BJ (cell line): Measurements from ENCODE around the gene ARL15. TPM values are rescaled to one million over a fixed set of nuclear protein-coding genes. Genes with fewer than 3 reads are reported as not detected.

ENCODE experiments used
- CTCF ChIA-PET: fragments of 350-600 bp; formaldehyde crosslinking; extraction: SDS; loops from one replicate; lab custom pipeline; 2021; ENCODE audit warnings: antibody characterized with exemption, inconsistent platforms; lab: Yijun Ruan, JAX
- POLR2A ChIA-PET: fragments of 300-600 bp; sonication (Branson Sonifier 250); formaldehyde crosslinking; extraction: SDS; loops from one replicate; lab custom pipeline; 2021; ENCODE audit warnings: antibody characterized with exemption; lab: Charles Lee
- DNase-seq: peaks from one replicate; pipeline ENCODE4 v3.0.0-alpha.2; 2011; ENCODE audit warnings: low read depth
- H3K27me3 ChIP-seq: 2 replicates; pipeline ENCODE4 v1.6.0; 2011; ENCODE audit warnings: low read length; ENCODE audit not compliant: control insufficient read depth, insufficient read depth
- H3K36me3 ChIP-seq: 2 replicates; pipeline ENCODE4 v1.5.1; 2011; ENCODE audit warnings: low read length; ENCODE audit not compliant: control insufficient read depth, insufficient read depth
- H3K4me3 ChIP-seq: 2 replicates; pipeline ENCODE4 v1.5.1; 2011; ENCODE audit warnings: low read depth, mild to moderate bottlenecking, control low read depth, low read length
- CTCF ChIP-seq: IDR thresholded peaks from 2 replicates; pipeline ENCODE4 v1.5.1; 2011; ENCODE audit warnings: low read depth, mild to moderate bottlenecking, control low read depth, inconsistent platforms, low read length, moderate library complexity; ENCODE audit not compliant: insufficient read depth
- polyA plus RNA-seq: library from polyadenylated mRNA; depleted of rRNA; stranded (reverse); fragments of >200 nt; gene quantifications from 2 replicates; pipeline ENCODE4 v1.2.3, GENCODE V29; 2011

The ARL15 gene
- polyA plus RNA-seq, 1 experiment: 11.9 TPM

- ChIA-PET CTCF (no interaction called here), POLR2A (no interaction called here)
- DNase-seq: no peak
Measured at GRCh38 chr5:54093081-54093492, 217.3 kb downstream of the ARL15 start.

GRCh38 chr5:54091307-54092130 is 218.9 kb downstream of the ARL15 start:
- Histone ChIP-seq H3K27me3 (no peaks in the 10 kb centered on the region), H3K4me3 (no peak overlapping the region), H3K36me3 (no peaks in the 10 kb centered on the region)
- CTCF ChIA-PET: interaction anchor here (0.6 to 1.1 kb wide), 4 partner anchors 28 to 350 kb away, joined by 3 to 4 read pairs (median 4); no protein-coding TSS in a partner anchor
- DNase-seq: no peak
- POLR2A ChIA-PET: interaction anchor here (0.6 kb wide), 1 partner anchor 9 kb away, joined by 5 read pairs; no protein-coding TSS in a partner anchor
- TF ChIP-seq CTCF: no peak

More at GRCh38 chr5:54093081-54093492, 217.3 kb downstream of the ARL15 start:
- Histone ChIP-seq H3K4me3 (no peak overlapping the region), H3K27me3 (no peaks in the 10 kb centered on the region), H3K36me3 (no peaks in the 10 kb centered on the region)
- TF ChIP-seq CTCF: no peak

- CTCF ChIA-PET: no interaction called here
- Histone ChIP-seq H3K27me3 (no peaks in the 10 kb centered on the region), H3K4me3 (no peak overlapping the region), H3K36me3 (no peaks in the 10 kb centered on the region)
- peak; percentile 71 for DNase-seq
- POLR2A ChIA-PET: no interaction called here
- peak; percentile 51 for TF ChIP-seq CTCF
Measured at GRCh38 chr5:54090495-54091120, 219.8 kb downstream of the ARL15 start.

- no peak for DNase-seq
- Histone ChIP-seq H3K36me3 (no peaks in the 10 kb centered on the region; the same call in 1 of the 2 replicates), H3K27me3 (no peaks in the 10 kb centered on the region), H3K4me3 (no peak overlapping the region)
- CTCF ChIA-PET: no interaction called here
- POLR2A ChIA-PET: no interaction called here
- TF ChIP-seq CTCF: no peak
Measured at GRCh38 chr5:54088081-54088480, 222.3 kb downstream of the ARL15 start.

GRCh38 chr5:54087436-54087835 is 222.9 kb downstream of the ARL15 start:
- Histone ChIP-seq H3K4me3 (no peak overlapping the region), H3K27me3 (no peaks in the 10 kb centered on the region), H3K36me3 (no peaks in the 10 kb centered on the region; the same call in 1 of the 2 replicates)
- POLR2A ChIA-PET: interaction anchor here (0.7 kb wide), 1 partner anchor 151 kb away, joined by 3 read pairs; no protein-coding TSS in a partner anchor
- TF ChIP-seq CTCF: no peak
- peak; percentile 80 for DNase-seq
- CTCF ChIA-PET: interaction anchor here (1.0 kb wide), 1 partner anchor 153 kb away, joined by 3 read pairs; no protein-coding TSS in a partner anchor
